ENCODE measurements around the gene CSRNP2.

CSRNP2 gene

GRCh38 chr12:51087818-51088217, 4.4 kb upstream of the CSRNP2 start:
- TF ChIP-seq CTCF (IDR thresholded peaks at IDR 0.05) (no peak), ZFX (IDR thresholded peaks at IDR 0.05; ENCODE audit: borderline replicate concordance) (no peak)

GRCh38 chr12:51086933-51087332, 3.5 kb upstream of the CSRNP2 start:
- no peak overlapping the region for H3K27ac ChIP-seq
- TF ChIP-seq ZFX (IDR thresholded peaks at IDR 0.05; ENCODE audit: borderline replicate concordance): no peak
- no peak for TF ChIP-seq CTCF (IDR thresholded peaks at IDR 0.05)

More at GRCh38 chr12:51087818-51088217, 4.4 kb upstream of the CSRNP2 start:
- no peak overlapping the region for H3K27ac ChIP-seq

GRCh38 chr12:51085757-51086156, 2.4 kb upstream of the CSRNP2 start:
- no peak for TF ChIP-seq ZFX (IDR thresholded peaks at IDR 0.05; ENCODE audit: borderline replicate concordance)
- no peak for TF ChIP-seq CTCF (IDR thresholded peaks at IDR 0.05)
- H3K27ac ChIP-seq: no peak overlapping the region

GRCh38 chr12:51082561-51083125, 753 bp downstream of the CSRNP2 start:
- peak overlapping the region; percentile 84 for H3K27ac ChIP-seq
- TF ChIP-seq CTCF (IDR thresholded peaks at IDR 0.05) (no peak), ZFX (IDR thresholded peaks at IDR 0.05; ENCODE audit: borderline replicate concordance) (no peak)

GRCh38 chr12:51081421-51081820, 2.0 kb downstream of the CSRNP2 start:
- TF ChIP-seq CTCF (IDR thresholded peaks at IDR 0.05) (no peak), ZFX (IDR thresholded peaks at IDR 0.05; ENCODE audit: borderline replicate concordance) (no peak)
- H3K27ac ChIP-seq: peak overlapping the region; percentile 84

- TF ChIP-seq ZFX (IDR thresholded peaks at IDR 0.05; ENCODE audit: borderline replicate concordance) (no peak), CTCF (IDR thresholded peaks at IDR 0.05) (no peak)
Observed at GRCh38 chr12:51080136-51080535, 3.3 kb downstream of the CSRNP2 start.

GRCh38 chr12:51078866-51079265, 4.5 kb downstream of the CSRNP2 start:
- 0 out of 2 replicates have a peak overlapping the region, but pooled peaks have one; percentile 84 for H3K27ac ChIP-seq

More at GRCh38 chr12:51080136-51080535, 3.3 kb downstream of the CSRNP2 start:
- peak overlapping the region; percentile 84 for H3K27ac ChIP-seq

GRCh38 chr12:51078346-51078745, 5.0 kb downstream of the CSRNP2 start:
- peak overlapping the region; percentile 19; the same call in 1 of the 2 replicates for H3K27ac ChIP-seq

Measured in 22Rv1 (cell line).